Peyer's patch (tissue), 4 donors: ENCODE data around the gene CACNA2D3.

Source experiments
- CTCF ChIP-seq, 6 experiments: fragments of 450-650 bp in 4 of 6; fragments of 200-600 bp in 2 of 6; sonication (generic) in 1 of 6; IDR thresholded peaks; one replicate each; pipeline ENCODE4 v1.5.1; 2017 to 2019; ENCODE audit warnings: antibody characterized with exemption in 6 of 6, mild to moderate bottlenecking in 3 of 6, moderate library complexity in 1 of 6
- POLR2A ChIP-seq, 2 donors: fragments of 450-650 bp; IDR thresholded peaks; one replicate each; pipeline ENCODE4 v1.5.1; 2017; ENCODE audit warnings: antibody characterized with exemption in 2 of 2, mild to moderate bottlenecking in 2 of 2, moderate library complexity in 2 of 2

- TF ChIP-seq CTCF (IDR thresholded peaks at IDR 0.05): no peak
- TF ChIP-seq POLR2A (IDR thresholded peaks at IDR 0.05): no peak
Measured at GRCh38 chr3:54698054-54698453, 575.7 kb downstream of the CACNA2D3 start.
